SIG-M5 treated with dmso at 0.1 percent for 504 hours (cell line): Measurements from ENCODE around the gene UMOD.

Experiments
- DNase-seq: peaks from one replicate; lab custom pipeline; 2025; ENCODE audit not compliant: unreplicated experiment; lab: John Stamatoyannopoulos, UW

Gene UMOD

DNA sequence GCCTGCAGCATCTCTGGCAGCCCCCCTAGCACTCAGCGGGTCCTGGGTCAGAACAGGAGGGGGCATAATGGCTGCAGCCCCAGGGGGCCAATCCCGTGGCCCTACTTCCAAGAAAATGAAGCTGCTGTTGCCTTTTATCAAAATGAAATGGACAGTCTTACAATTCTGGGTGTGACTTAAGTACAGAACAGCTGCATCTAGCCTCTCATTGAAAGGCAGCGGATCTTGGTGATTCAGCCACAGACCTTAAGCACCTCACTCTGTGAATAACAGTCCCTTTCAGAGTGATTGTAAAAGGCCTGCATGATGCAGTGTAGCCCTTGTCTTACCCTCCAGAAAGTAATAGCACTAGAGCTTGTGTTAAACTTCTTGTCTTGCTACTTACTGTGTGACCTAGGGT is 11.5 kb upstream of the UMOD start:
- no peak for DNase-seq

DNA sequence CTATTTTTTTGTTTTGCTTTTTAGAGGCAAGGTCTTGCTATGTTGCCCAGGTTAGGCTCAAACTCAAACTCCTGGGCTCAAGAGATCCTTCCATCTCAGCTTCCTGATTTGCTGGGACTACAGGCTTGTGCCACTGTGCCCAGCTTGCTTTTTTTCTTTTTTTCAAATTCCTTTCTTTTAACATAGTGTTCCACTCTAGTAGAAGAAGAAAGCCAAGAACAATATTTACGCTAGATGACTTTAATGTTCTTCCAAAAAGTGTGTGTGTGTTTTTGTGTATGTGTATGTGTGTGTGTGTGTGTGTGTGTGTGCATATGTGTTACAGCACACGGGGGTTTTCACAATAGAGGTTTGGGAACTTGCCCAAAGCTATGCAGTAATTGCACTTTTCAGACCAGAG is 10.7 kb upstream of the UMOD start:
- no peak for DNase-seq

DNA sequence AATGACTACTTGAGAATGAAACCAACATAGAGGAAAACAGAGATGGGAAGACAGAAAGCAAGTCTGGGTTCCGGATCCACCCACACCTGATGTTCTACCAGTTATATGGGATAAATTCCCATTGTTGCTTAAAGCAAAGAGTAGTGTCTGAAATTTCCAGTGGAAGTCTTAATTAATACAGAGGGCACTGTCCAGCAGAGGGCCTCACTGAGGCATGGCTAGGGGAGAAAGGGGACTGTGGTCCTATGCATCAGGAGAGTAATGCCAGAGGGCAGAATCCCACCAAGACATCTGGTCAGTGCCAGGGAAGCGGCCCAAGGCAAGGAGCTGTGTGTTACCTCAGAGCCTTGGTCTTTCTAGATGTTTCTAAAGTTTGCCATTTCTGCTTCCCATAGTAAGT is 7.5 kb upstream of the UMOD start:
- no peak for DNase-seq

DNA sequence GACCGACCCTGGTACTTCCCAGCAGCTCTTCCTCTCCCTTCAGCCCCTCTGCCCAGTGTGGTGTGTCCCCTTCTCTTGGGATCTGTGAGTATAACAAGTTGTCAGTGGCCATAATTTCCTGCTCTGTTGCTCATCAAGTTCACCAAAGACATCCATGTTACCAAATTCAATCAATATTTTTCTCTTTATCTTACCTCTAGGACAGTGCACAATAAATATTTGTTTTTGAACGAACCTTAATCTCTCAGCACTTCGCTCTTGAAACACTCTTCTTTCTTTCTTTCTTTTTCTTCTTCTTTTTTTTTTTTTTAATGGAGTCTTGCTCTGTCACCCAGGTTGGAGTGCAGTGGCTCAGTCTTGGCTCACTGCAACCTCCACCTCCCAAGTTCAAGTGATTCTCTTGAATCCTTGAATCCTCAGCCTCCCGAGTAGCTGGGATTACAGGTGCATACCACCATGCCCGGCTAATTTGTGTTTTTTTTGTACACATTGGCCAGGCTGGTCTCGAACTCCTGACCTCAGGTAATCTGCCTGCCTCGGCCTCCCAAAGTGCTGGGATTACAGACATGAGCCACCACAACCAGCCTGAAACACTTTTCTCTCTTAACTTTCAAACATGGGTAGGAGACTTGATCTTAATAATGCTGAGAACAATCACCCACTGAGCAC is 2.7 kb upstream of the UMOD start:
- no peak for DNase-seq

GRCh38 chr16:20353379-20353778 is 864 bp upstream of the UMOD start:
- no peak for DNase-seq

- no peak for DNase-seq
Measured at GRCh38 chr16:20349615-20350014, 2.9 kb downstream of the UMOD start.

DNA sequence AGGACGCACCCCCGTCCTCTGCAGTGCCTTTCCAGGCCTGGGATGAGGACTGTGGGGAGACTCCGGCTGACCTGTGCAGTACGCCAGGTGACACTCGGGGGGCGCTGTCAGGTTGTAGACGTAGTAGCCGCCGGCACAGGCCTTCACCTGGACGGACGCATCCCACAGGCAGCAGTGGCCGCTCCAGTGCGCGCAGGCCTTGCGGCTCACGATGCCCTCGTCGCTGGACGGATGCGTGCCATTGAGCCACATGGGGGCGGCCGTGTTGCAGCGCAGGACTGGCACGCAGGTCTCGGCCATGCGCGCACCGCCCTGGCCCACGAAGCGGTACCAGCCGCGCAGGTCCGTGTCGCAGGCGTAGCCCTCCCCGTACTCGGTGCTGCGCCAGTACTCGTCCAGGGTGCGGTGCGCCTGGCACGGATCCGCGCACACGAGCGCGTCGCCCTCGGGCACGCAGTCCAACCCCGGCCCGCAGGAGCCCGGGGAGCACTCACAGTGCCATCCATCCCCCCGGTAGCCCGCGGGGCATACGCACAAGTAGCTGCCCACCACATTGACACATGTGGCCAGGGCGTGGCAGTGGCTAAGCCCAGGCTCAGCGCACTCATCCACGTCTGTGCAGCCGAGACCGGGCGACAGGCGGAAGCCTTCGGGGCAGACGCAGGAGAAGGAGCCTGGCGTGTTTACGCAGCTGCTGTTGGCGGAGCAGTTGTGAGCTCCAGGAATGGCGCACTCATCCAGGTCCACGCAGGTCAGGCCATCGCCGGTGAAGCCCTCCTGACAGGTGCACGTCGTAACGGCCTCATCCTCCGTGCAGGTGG is 3.9 kb downstream of the UMOD start:
- no peak for DNase-seq

- no peak for DNase-seq
Measured at GRCh38 chr16:20347666-20348364, 4.7 kb downstream of the UMOD start.

DNA sequence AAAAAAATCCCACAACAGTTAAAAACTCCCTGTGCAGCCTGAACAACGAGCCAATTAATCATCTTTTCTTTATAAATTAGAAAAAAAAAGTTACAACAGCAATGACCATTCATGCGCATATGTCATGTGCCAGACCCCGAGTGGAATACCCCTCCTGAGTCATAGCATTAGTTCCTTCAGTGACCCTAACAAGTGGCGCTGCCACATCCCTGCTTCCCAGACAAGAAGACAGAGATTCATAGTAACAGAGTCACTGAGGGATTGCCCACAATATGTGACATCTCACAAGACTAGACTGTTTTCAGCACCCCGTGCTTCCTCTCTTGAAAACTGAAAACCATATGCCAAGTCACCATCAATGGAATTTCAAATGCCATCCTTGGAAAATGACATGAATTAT is 7.9 kb downstream of the UMOD start:
- no peak for DNase-seq

DNA sequence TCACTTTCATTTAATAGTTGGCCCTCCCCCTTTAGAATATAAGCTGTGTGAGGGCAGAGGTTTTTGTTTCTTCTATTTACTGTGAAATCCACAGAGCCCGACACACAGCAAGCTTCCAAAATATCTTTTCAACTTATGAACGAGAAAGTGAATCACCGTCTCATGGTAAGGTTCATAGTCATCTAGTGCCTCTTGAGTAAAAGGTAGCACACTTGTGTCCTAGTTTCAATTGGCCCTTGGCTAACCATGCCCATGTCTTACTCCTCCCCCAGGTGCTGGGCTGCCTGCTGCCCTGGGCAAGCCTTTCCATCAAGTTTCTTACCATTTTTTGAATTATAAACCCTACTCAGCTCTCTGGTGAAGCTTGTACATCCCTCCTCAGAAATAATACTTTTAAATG is 12.8 kb downstream of the UMOD start:
- DNase-seq: no peak

GRCh38 chr16:20336955-20337354 is 15.6 kb downstream of the UMOD start:
- DNase-seq: no peak

DNA sequence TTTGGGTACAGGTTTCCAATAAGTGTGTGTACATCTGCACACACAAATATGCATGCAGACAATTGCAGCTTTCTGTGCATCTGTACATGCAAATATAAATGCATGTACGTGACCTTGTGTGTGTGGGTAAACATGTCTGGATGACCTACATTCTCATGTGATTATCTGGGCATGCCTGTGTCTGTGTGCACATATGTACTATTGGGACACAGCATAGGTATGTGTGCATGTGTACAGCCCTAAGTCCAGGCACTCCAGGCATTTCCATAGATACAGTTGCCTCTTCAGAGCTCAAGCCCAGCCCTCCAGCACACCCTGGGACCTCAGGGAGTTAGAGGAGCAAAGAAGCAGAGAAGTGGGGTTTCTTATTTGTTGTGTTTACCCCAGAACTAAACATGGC is 18.1 kb downstream of the UMOD start:
- no peak for DNase-seq

- no peak for DNase-seq
Measured at GRCh38 chr16:20333120-20333519, 19.4 kb downstream of the UMOD start.

GRCh38 chr16:20332411-20332810 is 20.1 kb downstream of the UMOD start:
- no peak for DNase-seq

DNA sequence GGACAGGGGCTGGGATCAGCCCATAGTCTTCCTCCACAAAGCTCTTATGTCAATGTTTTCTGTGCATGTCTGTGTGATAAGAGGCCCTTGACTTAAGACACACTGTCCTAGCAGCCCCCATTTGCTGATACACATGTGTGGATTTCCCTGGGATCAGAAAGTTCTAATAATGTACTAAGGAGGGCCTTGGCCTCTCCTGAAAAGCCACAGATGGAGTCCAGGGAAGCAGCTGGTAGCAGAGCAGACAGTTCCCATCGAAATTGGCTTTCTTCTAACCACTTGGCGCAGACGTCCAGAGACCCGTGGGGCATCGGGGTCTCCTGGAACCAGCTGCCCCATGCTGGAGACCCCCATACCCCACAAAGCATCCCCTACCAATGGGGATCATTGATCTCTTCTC is 20.9 kb downstream of the UMOD start:
- no peak for DNase-seq

GRCh38 chr16:20329392-20330138 is 22.9 kb downstream of the UMOD start:
- DNase-seq: no peak

DNA sequence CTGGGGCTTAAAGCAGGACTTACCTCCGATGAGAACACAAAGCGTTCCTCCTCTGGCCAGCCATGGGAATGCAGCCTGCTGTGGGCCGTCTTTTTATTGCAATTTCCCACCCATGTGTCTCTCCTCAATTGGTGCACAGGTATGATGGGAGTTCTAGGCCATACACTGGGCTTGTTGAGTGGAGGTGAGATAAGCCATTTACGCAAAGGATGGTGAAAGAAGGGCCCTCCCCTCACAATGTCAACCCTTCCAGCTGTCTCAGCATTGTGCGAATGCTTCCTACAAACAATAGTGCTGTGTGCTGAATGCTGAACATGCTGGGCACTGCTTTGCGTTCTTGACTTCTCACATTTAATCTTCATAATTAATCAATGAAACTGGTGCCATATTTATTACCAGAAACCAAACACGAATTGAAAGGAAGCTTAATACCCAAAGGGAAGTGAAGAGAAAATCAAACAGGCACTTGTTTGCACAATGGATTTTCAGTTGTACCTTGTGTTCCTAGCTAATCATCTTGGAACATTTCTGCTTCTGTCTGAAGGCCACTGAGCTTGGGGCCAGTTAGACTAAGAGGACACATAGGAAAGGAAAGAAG is 25.0 kb downstream of the UMOD start, which contains the start of gene GP2:
TSS of gene GP2 (minus strand) at position 70 of the 598 bp plus-strand sequence. CDS start 1,082 bp downstream, outside the sequence.
- DNase-seq: no peak

- no peak for DNase-seq
Measured at GRCh38 chr16:20326321-20326720, 26.2 kb downstream of the UMOD start.

GRCh38 chr16:20325005-20325404 is 27.5 kb downstream of the UMOD start:
- DNase-seq: no peak

GRCh38 chr16:20323591-20324117 is 28.9 kb downstream of the UMOD start:
- DNase-seq: no peak

DNA sequence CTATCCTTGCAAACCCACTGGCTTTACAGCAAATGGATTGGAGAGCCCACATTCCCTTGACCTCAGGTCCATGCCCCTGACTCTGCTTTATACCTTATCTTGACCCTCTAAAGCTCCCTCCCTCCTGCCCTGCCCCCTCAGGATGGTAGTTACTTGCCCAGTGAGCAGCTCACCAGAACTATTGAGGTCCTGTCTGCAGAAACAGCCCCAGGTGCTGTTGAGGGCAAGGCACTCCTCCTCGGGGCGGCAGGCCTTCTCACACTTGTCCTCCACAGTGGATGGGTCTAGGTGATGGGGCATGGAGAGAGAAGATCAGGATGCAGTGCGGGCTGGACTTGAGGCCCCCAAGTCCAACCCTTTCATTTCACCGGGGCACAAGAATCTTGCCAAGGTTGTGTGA is 29.8 kb downstream of the UMOD start:
- DNase-seq: no peak
